ENCODE measurements around the gene TARP.
A peak's percentile ranks its signal among the peaks of the same experiment; 100 is the strongest.
"Not testable (repeated sequence)": the region's sequence is repeated elsewhere in the genome, so short reads cannot be mapped to it uniquely, and the experiment has no call there.

TARP gene

GRCh38 chr7:38274486-38274885, 1.1 kb upstream of the TARP start:
- DNase-seq (ENCODE audit: low spot score in 2 of 2) = no peak
- H3K4me3 ChIP-seq = no peak overlapping the region
- 73 to 80% methylated on average over 4 of the region's 4 CpGs for WGBS, 2 donors

DNA sequence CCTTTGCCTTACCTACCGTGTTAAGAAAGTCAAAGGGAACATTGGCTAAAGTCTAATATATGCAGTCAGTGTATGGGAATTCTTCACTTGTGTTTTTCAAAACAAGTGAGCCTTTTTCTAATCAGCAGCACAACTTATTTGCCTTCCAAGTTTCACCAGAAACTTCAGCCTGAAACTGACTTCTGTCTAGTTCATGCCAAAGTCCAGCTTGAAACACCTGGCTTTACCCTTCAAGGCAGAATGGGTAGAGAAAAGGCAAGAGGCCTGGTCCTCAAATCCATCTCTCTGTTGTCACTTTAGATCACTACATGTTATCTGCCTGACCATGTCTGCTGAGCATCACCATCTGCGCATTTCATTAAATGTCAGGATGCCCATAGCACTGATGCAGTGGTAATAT, 3.0 kb downstream of the TARP start:
- not testable (repeated sequence) for H3K9me3 ChIP-seq; DNase-seq (ENCODE audit: low spot score in 2 of 2); H3K27me3 ChIP-seq; H3K27ac ChIP-seq; H3K36me3 ChIP-seq; H3K4me3 ChIP-seq; H3K4me1 ChIP-seq
- WGBS, 2 donors = 73 to 90% methylated on average over 1 to 2 of the region's 2 CpGs

More at GRCh38 chr7:38274486-38274885, 1.1 kb upstream of the TARP start:
- H3K27ac ChIP-seq = no peak overlapping the region
- no peaks in the 10 kb centered on the region for H3K9me3 ChIP-seq
- H3K36me3 ChIP-seq = no peaks in the 10 kb centered on the region
- TF ChIP-seq EP300 (IDR thresholded peaks at IDR 0.05) (no peak), POLR2A (IDR thresholded peaks at IDR 0.05) (no peak)
- TF ChIP-seq, protein P1, sequence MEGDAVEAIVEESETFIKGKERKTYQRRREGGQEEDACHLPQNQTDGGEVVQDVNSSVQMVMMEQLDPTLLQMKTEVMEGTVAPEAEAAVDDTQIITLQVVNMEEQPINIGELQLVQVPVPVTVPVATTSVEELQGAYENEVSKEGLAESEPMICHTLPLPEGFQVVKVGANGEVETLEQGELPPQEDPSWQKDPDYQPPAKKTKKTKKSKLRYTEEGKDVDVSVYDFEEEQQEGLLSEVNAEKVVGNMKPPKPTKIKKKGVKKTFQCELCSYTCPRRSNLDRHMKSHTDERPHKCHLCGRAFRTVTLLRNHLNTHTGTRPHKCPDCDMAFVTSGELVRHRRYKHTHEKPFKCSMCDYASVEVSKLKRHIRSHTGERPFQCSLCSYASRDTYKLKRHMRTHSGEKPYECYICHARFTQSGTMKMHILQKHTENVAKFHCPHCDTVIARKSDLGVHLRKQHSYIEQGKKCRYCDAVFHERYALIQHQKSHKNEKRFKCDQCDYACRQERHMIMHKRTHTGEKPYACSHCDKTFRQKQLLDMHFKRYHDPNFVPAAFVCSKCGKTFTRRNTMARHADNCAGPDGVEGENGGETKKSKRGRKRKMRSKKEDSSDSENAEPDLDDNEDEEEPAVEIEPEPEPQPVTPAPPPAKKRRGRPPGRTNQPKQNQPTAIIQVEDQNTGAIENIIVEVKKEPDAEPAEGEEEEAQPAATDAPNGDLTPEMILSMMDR (IDR thresholded peaks at IDR 0.05) = no peak
- H3K4me1 ChIP-seq = no peaks in the 10 kb centered on the region
- H3K27me3 ChIP-seq = no peaks in the 10 kb centered on the region

GRCh38 chr7:38269704-38270346, 3.6 kb downstream of the TARP start:
- H3K4me3 ChIP-seq; H3K9me3 ChIP-seq; H3K4me1 ChIP-seq; H3K27me3 ChIP-seq; H3K27ac ChIP-seq; H3K36me3 ChIP-seq; DNase-seq (ENCODE audit: low spot score in 2 of 2): not testable (repeated sequence)
- WGBS, 2 donors = 69 to 87% methylated on average over 4 of the region's 4 CpGs

DNA sequence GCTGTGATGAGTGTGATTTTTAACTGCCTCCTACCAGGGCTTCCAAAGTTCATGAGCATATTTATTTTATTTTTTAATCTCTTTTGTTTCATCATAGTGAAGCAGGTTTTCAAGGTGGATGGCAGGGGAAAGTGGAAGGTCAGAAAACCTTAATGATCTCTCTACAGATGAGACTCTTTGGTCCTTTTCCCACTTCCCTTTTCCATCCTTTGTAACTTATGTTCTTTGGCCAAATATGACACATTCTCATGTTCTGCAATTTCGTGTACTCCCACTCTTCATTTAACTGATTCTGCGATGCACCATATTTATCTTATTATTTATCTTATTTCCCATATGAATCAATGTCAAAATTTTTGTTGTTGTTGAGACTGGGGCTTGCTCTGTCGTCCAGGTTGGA, 7.5 kb downstream of the TARP start:
- H3K27me3 ChIP-seq; H3K4me1 ChIP-seq; H3K4me3 ChIP-seq; H3K27ac ChIP-seq; H3K9me3 ChIP-seq; DNase-seq (ENCODE audit: low spot score in 2 of 2); H3K36me3 ChIP-seq: not testable (repeated sequence)
- WGBS, 2 donors = 60 to 77% methylated on average over 3 of the region's 3 CpGs

GRCh38 chr7:38264602-38265001, 8.8 kb downstream of the TARP start:
- H3K4me3 ChIP-seq; H3K4me1 ChIP-seq; H3K27ac ChIP-seq; H3K27me3 ChIP-seq; DNase-seq (ENCODE audit: low spot score in 2 of 2); H3K36me3 ChIP-seq; H3K9me3 ChIP-seq: not testable (repeated sequence)
- 54 to 67% methylated on average over 1 of the region's 1 CpG for WGBS, 2 donors

DNA sequence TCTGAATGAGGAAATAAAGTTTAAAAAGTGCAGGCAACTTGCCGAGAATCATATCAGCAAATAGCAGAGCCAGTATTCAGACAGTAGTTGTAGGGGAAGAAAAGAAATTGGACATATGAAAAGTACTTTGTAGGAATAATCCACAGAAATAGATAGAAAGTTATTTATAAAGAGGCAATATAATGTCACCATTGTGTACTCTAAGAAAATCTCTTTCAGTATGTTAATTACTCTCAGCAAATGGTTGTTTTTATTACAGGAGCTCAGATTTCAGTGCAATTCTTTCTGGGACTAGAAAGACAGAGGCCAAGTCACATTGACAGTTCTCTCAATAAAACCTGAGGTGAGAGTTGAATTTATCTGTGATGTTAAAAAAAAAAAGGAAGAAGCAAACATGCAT, 10.2 kb downstream of the TARP start:
- WGBS, 2 donors = 25 to 49% methylated on average over 1 of the region's 1 CpG
- H3K4me1 ChIP-seq; H3K9me3 ChIP-seq; DNase-seq (ENCODE audit: low spot score in 2 of 2); H3K4me3 ChIP-seq; H3K27me3 ChIP-seq; H3K36me3 ChIP-seq: not testable (repeated sequence)
- H3K27ac ChIP-seq = peak overlapping the region in 1 of 4 donors; percentile 6

DNA sequence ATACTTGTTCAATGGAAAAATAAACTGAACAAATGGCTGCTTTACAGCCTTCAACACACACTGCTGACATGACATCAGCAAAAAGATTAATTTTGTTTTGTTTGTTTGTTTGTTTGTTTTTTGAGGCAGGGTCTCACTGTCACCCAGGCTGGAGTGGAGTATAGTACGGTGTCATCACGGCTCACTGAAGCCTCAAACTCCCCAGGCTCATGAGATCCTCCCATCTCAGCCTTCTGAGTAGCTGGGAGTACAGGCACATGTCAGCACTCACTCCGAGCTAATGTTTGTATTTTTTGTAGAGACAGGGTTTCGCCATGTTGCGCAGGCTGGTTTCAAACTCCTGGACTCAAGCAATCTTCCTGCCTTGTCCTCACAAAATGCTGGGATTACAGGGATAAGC, 10.9 kb downstream of the TARP start:
- no peaks in the 10 kb centered on the region for H3K9me3 ChIP-seq
- WGBS, 2 donors = 44 to 67% methylated on average over 5 of the region's 5 CpGs
- no peak for DNase-seq (ENCODE audit: low spot score in 2 of 2)
- peak overlapping the region in 1 of 4 donors; percentile 6 for H3K27ac ChIP-seq
- TF ChIP-seq, protein P1 (IDR thresholded peaks at IDR 0.05) = no peak
- TF ChIP-seq POLR2A (IDR thresholded peaks at IDR 0.05) = no peak
- TF ChIP-seq EP300 (IDR thresholded peaks at IDR 0.05) = no peak
- no peaks in the 10 kb centered on the region for H3K27me3 ChIP-seq
- no peaks in the 10 kb centered on the region for H3K36me3 ChIP-seq
- no peaks in the 10 kb centered on the region for H3K4me1 ChIP-seq
- no peak overlapping the region for H3K4me3 ChIP-seq

GRCh38 chr7:38262026-38262425, 11.4 kb downstream of the TARP start:
- 49 to 61% methylated on average over 2 of the region's 2 CpGs for WGBS, 2 donors

DNA sequence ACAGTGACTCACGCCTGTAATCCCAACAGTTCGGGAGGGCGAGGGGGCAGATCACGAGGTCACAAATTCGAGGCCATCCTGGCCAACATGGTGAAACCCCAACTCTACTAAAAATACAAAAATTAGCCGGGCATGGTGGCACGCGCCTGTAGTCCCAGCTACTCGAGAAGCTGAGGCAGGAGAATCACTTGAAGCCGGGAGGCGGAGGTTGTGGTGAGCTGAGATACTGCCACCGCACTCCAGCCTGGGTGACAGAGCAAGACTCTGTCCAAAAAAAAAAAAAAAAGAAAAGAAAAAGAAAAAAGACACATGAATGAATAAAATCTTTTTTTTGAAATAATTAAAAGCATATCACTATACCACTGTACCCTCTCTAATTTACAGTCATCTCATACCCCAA, 11.8 kb downstream of the TARP start:
- H3K4me1 ChIP-seq; DNase-seq (ENCODE audit: low spot score in 2 of 2); H3K27ac ChIP-seq; H3K27me3 ChIP-seq; H3K4me3 ChIP-seq; H3K36me3 ChIP-seq; H3K9me3 ChIP-seq: not testable (repeated sequence)
- 88 to 92% methylated on average over 12 of the region's 12 CpGs for WGBS, 2 donors

More at GRCh38 chr7:38262026-38262425, 11.4 kb downstream of the TARP start:
- H3K27ac ChIP-seq; H3K27me3 ChIP-seq; H3K4me3 ChIP-seq; H3K9me3 ChIP-seq; H3K36me3 ChIP-seq; DNase-seq (ENCODE audit: low spot score in 2 of 2); H3K4me1 ChIP-seq: not testable (repeated sequence)

DNA sequence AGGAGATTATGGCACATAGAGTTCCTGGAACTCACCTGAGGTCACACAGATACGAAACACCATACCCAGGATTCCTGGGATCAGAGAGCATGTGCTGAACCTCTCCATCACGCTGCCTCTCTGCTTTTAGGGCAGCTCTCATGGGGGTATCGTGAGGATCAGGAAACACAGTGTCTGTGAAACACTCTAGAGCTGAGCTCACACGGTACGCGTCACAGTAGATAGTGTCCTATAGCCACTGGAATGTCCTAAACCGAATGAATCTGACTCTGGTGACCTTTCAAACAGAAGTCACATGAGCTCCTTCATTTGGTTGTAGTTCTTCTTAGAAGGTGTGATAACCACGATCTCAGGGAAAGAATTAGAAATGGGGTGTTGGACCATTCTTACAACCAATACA, 14.3 kb downstream of the TARP start:
- WGBS, 2 donors = 88 to 93% methylated on average over 8 of the region's 8 CpGs
- DNase-seq (ENCODE audit: low spot score in 2 of 2); H3K27me3 ChIP-seq; H3K9me3 ChIP-seq; H3K4me1 ChIP-seq; H3K4me3 ChIP-seq; H3K27ac ChIP-seq; H3K36me3 ChIP-seq: not testable (repeated sequence)

Measured in tibial nerve (tissue), 4 donors.